GM12878 (cell line): Measurements from ENCODE around the gene EHF. TPM values are rescaled to one million over a fixed set of nuclear protein-coding genes. Genes with fewer than 3 reads are reported as not detected.

Source experiments
- BRCA1 ChIP-seq: IDR thresholded peaks from 2 replicates; pipeline ENCODE4 v1.6.1; 2011; ENCODE audit warnings: low read depth, low read length, improper control_type of control experiment
- CHD4 ChIP-seq: fragments of 200-600 bp; sonication (generic); IDR thresholded peaks from 2 replicates; pipeline ENCODE4 v1.6.1; 2016; ENCODE audit warnings: mild to moderate bottlenecking
- CTCF ChIP-seq, 3 experiments: IDR thresholded peaks in 2 of 3; conservative IDR thresholded peaks in 1 of 3; 2 replicates each; pipeline ENCODE4 v1.5.1; 2011; ENCODE audit warnings: low read depth in 3 of 3, low read length in 3 of 3, mild to moderate bottlenecking in 3 of 3, control low read depth in 2 of 3, moderate library complexity in 2 of 3, inconsistent platforms in 1 of 3, mixed read lengths in 1 of 3; ENCODE audit not compliant: control insufficient read depth in 2 of 3, insufficient read depth in 1 of 3; ENCODE audit errors: extremely low read depth in 1 of 3
- EED ChIP-seq: sonication (generic); IDR thresholded peaks from 2 replicates; pipeline ENCODE4 v1.6.1; 2016; ENCODE audit warnings: antibody characterized with exemption, low read depth
- ESRRA ChIP-seq: IDR thresholded peaks from 2 replicates; pipeline ENCODE4 v1.6.1; 2012; ENCODE audit warnings: mild to moderate bottlenecking, low read length, improper control_type of control experiment
- KAT2A ChIP-seq: conservative IDR thresholded peaks from 2 replicates; pipeline ENCODE4 v1.6.1; 2011; ENCODE audit warnings: low read depth, low read length; ENCODE audit not compliant: control insufficient read depth
- LARP7 ChIP-seq: fragments of 450-650 bp; IDR thresholded peaks from 2 replicates; pipeline ENCODE4 v1.6.1; 2017; ENCODE audit warnings: mild to moderate bottlenecking
- NFIC ChIP-seq: IDR thresholded peaks from 2 replicates; pipeline ENCODE4 v1.6.1; 2012; ENCODE audit warnings: low read depth, mild to moderate bottlenecking, inconsistent platforms, low read length, moderate library complexity
- SREBF2 ChIP-seq: IDR thresholded peaks from 2 replicates; pipeline ENCODE4 v1.6.1; 2012; ENCODE audit warnings: mild to moderate bottlenecking, low read length
- TBL1XR1 ChIP-seq: IDR thresholded peaks from 2 replicates; pipeline ENCODE4 v1.6.1; 2012; ENCODE audit warnings: low read depth, low read length, improper control_type of control experiment
- polyA plus RNA-seq, 11 experiments: library from polyadenylated mRNA; depleted of rRNA in 4 of 11; unstranded in 6 of 11; stranded (reverse) in 5 of 11; fragments of >200 nt; fragmentation: Nextera tagmentation in 4 of 11; fragmentation: Illumina TruSeq in 1 of 11; extraction: Ambion mirVana in 4 of 11; extraction: Trizol in 1 of 11; gene quantifications; 1 replicate in 1 of 11; 2 replicates in 10 of 11; pipeline versions ENCODE4 v1.2.1 to v1.2.3, GENCODE V29; 2011 to 2016; ENCODE audit warnings: inconsistent platforms in 2 of 11, missing spikeins in 2 of 11, low read depth in 1 of 11
- total RNA-seq, 4 experiments: library from RNA; depleted of rRNA in 3 of 4; stranded (reverse); fragments of >200 nt in 3 of 4; fragmentation: Illumina TruSeq in 1 of 4; extraction: Trizol in 1 of 4; gene quantifications; 2 replicates each; pipeline versions ENCODE4 v1.2.1 to v1.2.3, GENCODE V29; 2013 to 2021
- TF ChIP-seq, protein P1 (sequence below): fragments of 450-650 bp; conservative IDR thresholded peaks from 2 replicates; pipeline ENCODE4 v1.6.1; 2017; ENCODE audit warnings: mild to moderate bottlenecking, moderate library complexity

EHF gene
- total and polyA plus RNA-seq, 10 of the 15 experiments (the other 5 are each of a cell fraction or from before 2014, with no cell fraction given): 0.04 to 0.33 (median 0.06) TPM; not detected in 6

GRCh38 chr11:34648036-34648435 lies 27.1 kb downstream of the EHF start (continued):
- TF ChIP-seq CTCF (IDR thresholded peaks at IDR 0.05 in 2 of 3, conservative IDR thresholded peaks at IDR 0.05 in 1 of 3; ENCODE audit: control insufficient read depth in 2 of 3, extremely low read depth in 1 of 3, insufficient read depth in 1 of 3, low read depth in 3 of 3, low read length in 3 of 3) (no peak), LARP7 (no peak), ESRRA (no peak), BRCA1 (no peak), SREBF2 (no peak), EED (no peak), CHD4 (no peak), NFIC (no peak), KAT2A (no peak), TBL1XR1 (no peak)
- TF ChIP-seq, protein P1, sequence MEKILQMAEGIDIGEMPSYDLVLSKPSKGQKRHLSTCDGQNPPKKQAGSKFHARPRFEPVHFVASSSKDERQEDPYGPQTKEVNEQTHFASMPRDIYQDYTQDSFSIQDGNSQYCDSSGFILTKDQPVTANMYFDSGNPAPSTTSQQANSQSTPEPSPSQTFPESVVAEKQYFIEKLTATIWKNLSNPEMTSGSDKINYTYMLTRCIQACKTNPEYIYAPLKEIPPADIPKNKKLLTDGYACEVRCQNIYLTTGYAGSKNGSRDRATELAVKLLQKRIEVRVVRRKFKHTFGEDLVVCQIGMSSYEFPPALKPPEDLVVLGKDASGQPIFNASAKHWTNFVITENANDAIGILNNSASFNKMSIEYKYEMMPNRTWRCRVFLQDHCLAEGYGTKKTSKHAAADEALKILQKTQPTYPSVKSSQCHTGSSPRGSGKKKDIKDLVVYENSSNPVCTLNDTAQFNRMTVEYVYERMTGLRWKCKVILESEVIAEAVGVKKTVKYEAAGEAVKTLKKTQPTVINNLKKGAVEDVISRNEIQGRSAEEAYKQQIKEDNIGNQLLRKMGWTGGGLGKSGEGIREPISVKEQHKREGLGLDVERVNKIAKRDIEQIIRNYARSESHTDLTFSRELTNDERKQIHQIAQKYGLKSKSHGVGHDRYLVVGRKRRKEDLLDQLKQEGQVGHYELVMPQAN: no peak
